GM13976 (cell line): Measurements from ENCODE around the gene TMEM187.

Source experiments
- DNase-seq: peaks from one replicate; pipeline ENCODE4 v3.0.0; 2012; ENCODE audit warnings: low spot score
- CTCF ChIP-seq: IDR thresholded peaks from 2 replicates; pipeline ENCODE4 v1.5.1; 2012; ENCODE audit warnings: borderline replicate concordance, mild to moderate bottlenecking; ENCODE audit not compliant: insufficient read depth; ENCODE audit errors: extremely low read depth, missing control alignments, control extremely low read depth
- in situ Hi-C: fragments of 300-500 bp; cut with MboI; formaldehyde crosslinking; loops from one replicate; pipeline ENCODE4 v1.12.0; 2022; ENCODE audit warnings: low sequenced_read_pairs, mixed read lengths, inconsistent platforms; ENCODE audit not compliant: unreplicated experiment

The TMEM187 gene

GRCh38 chrX:153954558-153955227 is 17.9 kb upstream of the TMEM187 start:
- no peak for TF ChIP-seq CTCF
- in situ Hi-C loops, result no loop called here
- no peak for DNase-seq

- in situ Hi-C loops, result no loop called here
- DNase-seq, result no peak
- no peak for TF ChIP-seq CTCF
Measured at GRCh38 chrX:153955228-153955732, 17.3 kb upstream of the TMEM187 start.

DNA sequence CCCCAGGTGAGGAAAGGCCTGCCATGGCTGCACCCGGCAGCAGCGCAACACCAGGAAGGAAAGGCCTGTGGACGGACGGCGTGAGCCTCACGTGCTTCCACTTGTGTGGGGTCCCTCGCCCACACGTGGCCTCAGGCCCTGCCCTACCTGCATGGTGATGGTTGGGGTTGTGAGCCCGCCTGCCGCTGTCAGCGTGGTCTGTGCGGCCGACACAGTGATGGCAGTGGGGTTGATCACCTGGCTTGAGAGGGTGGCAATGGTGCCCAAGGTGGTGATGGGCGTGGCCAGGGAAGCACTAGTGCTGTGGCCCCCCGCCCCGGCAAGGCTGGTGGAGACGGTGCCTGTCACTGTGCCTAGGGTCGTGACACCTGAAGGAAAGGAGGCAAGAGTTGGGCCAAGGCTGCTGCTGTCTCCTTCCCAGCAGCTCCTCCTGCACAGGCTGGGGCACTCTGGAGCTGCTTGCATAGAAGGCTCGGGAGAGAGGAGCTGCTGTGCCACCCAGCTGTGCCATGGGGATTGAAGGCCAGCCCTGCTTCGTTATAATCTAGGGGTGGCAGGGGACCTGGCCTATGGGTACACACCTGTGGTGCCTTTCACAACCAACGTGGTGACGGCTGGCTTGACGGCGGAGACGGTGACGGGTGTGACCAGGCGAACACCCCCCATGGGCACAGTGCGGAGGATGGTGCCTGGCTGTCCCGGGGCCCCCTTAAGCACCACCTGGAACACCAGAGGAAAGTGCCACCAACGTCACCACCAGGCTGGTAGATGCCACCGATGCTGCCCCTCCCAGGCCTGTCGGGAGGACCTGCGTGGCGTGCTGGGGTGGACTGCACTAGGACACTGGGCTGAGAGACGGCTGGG is 16.3 kb upstream of the TMEM187 start:
- no peak for DNase-seq
- in situ Hi-C loops, result no loop called here
- no peak for TF ChIP-seq CTCF

DNA sequence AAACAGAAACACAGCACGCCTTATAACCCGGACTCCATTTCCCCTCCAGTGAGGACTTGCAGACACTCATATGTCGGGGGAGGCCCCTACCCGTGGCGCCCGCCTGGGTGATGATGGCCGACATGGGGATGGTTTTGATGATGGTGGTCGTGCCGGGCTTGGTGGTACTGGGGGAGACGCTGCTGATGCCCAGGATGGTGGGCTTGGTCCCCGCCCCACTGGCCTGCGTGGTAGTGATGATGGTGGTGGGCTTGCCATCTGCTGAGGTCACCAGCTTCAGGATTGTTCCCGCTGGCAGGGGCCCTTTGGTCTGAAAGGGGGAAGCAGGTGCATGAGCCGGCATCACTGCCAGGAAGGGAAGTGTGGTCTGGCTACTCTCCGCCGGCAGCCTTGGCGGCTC is 15.3 kb upstream of the TMEM187 start:
- in situ Hi-C loops, result no loop called here
- no peak for DNase-seq
- no peak for TF ChIP-seq CTCF

GRCh38 chrX:153958605-153959004 is 13.9 kb upstream of the TMEM187 start:
- no peak for TF ChIP-seq CTCF
- no peak for DNase-seq
- in situ Hi-C loops, result no loop called here

DNA sequence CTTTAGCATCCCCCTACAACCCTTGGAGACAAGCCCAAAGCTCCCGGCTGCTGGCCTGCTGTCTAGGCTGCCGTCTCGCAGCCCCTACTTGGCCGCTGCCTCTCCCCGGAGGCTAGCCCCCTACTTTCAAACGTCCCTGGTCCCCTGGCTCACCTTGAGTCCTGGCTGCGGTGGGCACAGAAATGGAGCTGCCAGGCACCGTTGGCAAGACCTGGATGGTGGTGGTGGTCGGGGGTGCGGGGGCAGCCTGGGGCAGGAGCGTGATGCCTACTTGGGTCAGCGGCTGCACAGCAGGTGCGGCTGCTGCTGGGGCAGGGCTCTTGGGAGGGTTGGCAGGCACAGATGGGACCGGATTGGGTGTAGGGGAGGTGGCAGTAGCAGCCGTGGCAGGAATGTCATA is 12.9 kb upstream of the TMEM187 start:
- no peak for TF ChIP-seq CTCF
- in situ Hi-C loops, result no loop called here
- DNase-seq, result no peak
